Ascending aorta (tissue), 2 donors: Measurements from ENCODE around the gene STARD4. TPM values are rescaled to one million over a fixed set of nuclear protein-coding genes. Genes with fewer than 3 reads are reported as not detected.

ENCODE experiments used
- DNase-seq, 2 donors: peaks; one replicate each; pipeline ENCODE4 v3.0.0-alpha.2; 2019; ENCODE audit warnings: low spot score in 2 of 2
- H3K27ac ChIP-seq, 2 donors: fragments of 200-600 bp; sonication (generic); one replicate each; pipeline ENCODE4 v1.5.1; 2016 to 2017; ENCODE audit warnings: mild to moderate bottlenecking in 1 of 2
- H3K27me3 ChIP-seq: fragments of 200-600 bp; sonication (generic); one replicate; pipeline ENCODE4 v1.5.1; 2017
- H3K36me3 ChIP-seq, 2 donors: fragments of 200-600 bp; sonication (generic); one replicate each; pipeline ENCODE4 v1.5.1; 2016
- H3K4me1 ChIP-seq, 2 donors: fragments of 200-600 bp; sonication (generic); one replicate each; pipeline ENCODE4 v1.5.1; 2016 to 2017; ENCODE audit warnings: mild to moderate bottlenecking in 1 of 2
- H3K4me3 ChIP-seq, 2 donors: fragments of 200-600 bp; sonication (generic); one replicate each; pipeline ENCODE4 v1.5.1; 2016 to 2017; ENCODE audit warnings: mild to moderate bottlenecking in 1 of 2
- H3K9me3 ChIP-seq, 2 donors: fragments of 200-600 bp; sonication (generic); one replicate each; pipeline ENCODE4 v1.5.1; 2016
- intact Hi-C: fragments of 100-400 bp; cut with DNase I; formaldehyde crosslinking; loops from one replicate; pipeline ENCODE4 v1.15.1; 2023
- total RNA-seq: library from RNA; depleted of rRNA; stranded (reverse); fragments of >200 nt; gene quantifications from one replicate; pipeline ENCODE4 v1.1.0, GENCODE V29; 2016
- TF ChIP-seq, protein P1 (sequence below), 3 experiments: fragments of 200-600 bp in 2 of 3; fragments of 450-650 bp in 1 of 3; sonication (generic) in 2 of 3; IDR thresholded peaks; one replicate each; pipeline ENCODE4 v1.5.1; 2016 to 2019; ENCODE audit warnings: antibody characterized with exemption in 3 of 3, mild to moderate bottlenecking in 1 of 3, moderate library complexity in 1 of 3

STARD4 gene
- total RNA-seq, 1 donor from 2014 or later: 1.5 TPM

DNA sequence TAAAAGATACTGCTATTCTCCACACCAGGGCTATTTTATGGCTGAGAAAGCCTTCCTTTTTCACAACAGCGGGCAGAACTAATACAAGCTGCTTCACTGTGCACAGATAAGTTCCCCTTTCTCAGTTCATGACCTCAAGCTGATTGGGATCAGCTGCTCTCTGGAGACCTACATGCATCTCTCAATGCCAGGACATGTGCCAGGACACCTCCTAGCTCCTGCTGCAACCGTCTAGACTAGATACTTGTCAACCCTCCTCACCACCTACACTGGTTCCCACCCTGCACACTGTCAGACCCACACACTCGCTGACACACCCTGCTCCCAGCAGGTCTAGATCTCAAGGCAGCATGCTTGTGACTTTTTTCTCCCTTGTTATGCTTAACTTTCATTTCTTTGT is 39.8 kb downstream of the STARD4 start:
- Histone ChIP-seq H3K9me3 (no peaks in the 10 kb centered on the region), H3K27ac (no peak overlapping the region), H3K4me1 (no peaks in the 10 kb centered on the region), H3K36me3 (no peaks in the 10 kb centered on the region), H3K27me3 (no peaks in the 10 kb centered on the region), H3K4me3 (no peak overlapping the region)
- intact Hi-C loops: no loop called here
- TF ChIP-seq, protein P1, sequence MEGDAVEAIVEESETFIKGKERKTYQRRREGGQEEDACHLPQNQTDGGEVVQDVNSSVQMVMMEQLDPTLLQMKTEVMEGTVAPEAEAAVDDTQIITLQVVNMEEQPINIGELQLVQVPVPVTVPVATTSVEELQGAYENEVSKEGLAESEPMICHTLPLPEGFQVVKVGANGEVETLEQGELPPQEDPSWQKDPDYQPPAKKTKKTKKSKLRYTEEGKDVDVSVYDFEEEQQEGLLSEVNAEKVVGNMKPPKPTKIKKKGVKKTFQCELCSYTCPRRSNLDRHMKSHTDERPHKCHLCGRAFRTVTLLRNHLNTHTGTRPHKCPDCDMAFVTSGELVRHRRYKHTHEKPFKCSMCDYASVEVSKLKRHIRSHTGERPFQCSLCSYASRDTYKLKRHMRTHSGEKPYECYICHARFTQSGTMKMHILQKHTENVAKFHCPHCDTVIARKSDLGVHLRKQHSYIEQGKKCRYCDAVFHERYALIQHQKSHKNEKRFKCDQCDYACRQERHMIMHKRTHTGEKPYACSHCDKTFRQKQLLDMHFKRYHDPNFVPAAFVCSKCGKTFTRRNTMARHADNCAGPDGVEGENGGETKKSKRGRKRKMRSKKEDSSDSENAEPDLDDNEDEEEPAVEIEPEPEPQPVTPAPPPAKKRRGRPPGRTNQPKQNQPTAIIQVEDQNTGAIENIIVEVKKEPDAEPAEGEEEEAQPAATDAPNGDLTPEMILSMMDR (IDR thresholded peaks at IDR 0.05): no peak
- DNase-seq: no peak

DNA sequence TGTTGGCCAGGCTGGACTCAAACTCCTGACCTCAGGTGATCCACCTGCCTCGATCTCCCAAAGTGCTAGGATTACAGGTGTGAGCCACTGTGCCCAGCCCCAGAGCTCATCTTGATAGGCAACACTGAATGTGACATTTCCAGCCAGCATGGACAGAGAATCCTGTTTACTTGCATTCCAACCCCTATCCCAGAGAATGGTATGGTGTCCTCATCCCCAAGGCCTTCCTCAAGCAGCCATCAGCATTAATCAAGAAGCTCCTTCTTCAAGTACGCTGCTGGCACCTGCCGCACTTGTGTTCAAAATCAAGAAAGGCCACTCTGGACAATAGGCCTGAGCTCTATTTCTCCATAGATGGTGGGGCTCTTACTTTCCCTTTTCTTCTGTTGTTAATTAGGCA is 40.2 kb downstream of the STARD4 start:
- no peaks in the 10 kb centered on the region for H3K27me3 ChIP-seq
- no peaks in the 10 kb centered on the region for H3K4me1 ChIP-seq
- no peaks in the 10 kb centered on the region for H3K36me3 ChIP-seq
- intact Hi-C loops: no loop called here
- H3K9me3 ChIP-seq: no peaks in the 10 kb centered on the region
- H3K4me3 ChIP-seq: no peak overlapping the region
- no peak for DNase-seq
- no peak overlapping the region for H3K27ac ChIP-seq
- TF ChIP-seq, protein P1 (IDR thresholded peaks at IDR 0.05): no peak

DNA sequence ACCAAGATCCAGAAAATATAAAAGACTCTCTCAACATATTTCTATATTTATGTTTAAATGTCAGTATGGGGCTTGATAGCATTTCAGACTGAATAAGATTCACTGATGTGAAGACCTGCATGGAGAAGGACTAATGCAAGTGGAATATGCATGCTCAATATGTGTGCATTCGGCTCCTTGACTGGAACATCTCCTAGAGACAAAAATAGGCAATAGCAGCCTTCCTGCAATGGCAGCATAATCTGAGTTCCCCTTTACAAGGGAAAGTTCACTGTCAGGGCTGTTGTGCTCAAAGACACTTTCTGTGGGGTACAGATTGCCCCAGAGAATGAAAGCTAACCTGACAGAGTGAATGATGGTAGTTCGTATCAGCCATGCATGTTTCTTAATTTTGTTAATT is 42.4 kb downstream of the STARD4 start:
- no peak overlapping the region for H3K4me3 ChIP-seq
- H3K4me1 ChIP-seq: no peaks in the 10 kb centered on the region
- DNase-seq: no peak

DNA sequence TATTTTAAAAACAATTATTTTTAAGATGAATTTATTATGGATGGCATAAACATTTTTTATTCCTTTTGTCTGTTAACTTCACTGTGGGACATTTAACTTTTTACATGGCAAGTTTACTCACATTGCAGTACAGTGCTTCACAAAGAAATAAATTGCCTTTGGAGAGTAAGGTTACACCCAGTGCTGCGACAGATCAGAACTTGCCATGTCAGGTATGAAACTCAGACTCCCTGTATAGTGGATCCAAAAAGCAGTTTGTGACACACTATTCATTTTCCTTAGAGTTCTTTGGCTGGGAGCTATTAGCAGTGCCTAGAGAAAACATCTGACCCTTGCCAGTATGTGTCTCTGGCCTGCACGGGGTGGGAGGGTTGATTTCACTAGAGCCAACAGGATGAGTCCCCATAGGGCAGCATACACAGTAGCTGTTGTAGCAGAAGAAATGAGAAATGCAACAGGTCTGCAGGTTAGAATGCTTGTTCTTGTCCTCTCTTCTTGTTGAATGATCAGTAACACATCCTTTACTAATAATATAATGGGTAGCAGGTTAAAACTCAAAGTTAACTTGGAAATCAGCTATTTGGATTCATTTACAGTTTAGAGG is 42.9 kb downstream of the STARD4 start:
- DNase-seq: no peak
- no peaks in the 10 kb centered on the region for H3K4me1 ChIP-seq
- no peaks in the 10 kb centered on the region for H3K36me3 ChIP-seq
- H3K9me3 ChIP-seq: no peaks in the 10 kb centered on the region
- TF ChIP-seq, protein P1 (IDR thresholded peaks at IDR 0.05): no peak
- no peak overlapping the region for H3K4me3 ChIP-seq
- intact Hi-C loops: no loop called here
- no peak overlapping the region for H3K27ac ChIP-seq
- no peaks in the 10 kb centered on the region for H3K27me3 ChIP-seq

More for the DNA sequence above, 42.4 kb downstream of the STARD4 start:
- TF ChIP-seq, protein P1 (IDR thresholded peaks at IDR 0.05): no peak
- intact Hi-C loops: no loop called here
- Histone ChIP-seq H3K27ac (no peak overlapping the region), H3K36me3 (no peaks in the 10 kb centered on the region), H3K9me3 (no peaks in the 10 kb centered on the region), H3K27me3 (no peaks in the 10 kb centered on the region)

DNA sequence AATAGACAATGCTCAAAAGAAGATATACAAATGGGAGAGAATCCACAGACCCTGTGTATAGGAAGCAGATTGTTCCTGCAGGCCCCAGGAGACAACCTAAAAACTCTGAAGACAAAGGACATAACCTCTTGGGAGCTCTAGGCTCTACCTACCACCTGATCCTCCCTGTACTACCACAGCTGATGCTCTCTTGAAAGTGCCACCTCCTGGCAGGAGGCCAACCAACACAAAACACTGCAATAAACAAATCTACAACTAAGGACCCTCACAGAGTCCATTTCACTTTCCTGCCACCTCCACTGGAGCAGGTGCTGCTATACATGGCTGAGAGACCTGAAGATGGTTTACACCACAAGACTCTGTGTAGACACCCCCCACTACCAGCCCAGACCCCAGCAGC is 49.0 kb downstream of the STARD4 start:
- Histone ChIP-seq H3K36me3 (no peaks in the 10 kb centered on the region), H3K4me1 (no peaks in the 10 kb centered on the region), H3K27ac (no peak overlapping the region), H3K27me3 (no peaks in the 10 kb centered on the region), H3K9me3 (no peaks in the 10 kb centered on the region), H3K4me3 (no peak overlapping the region)
- intact Hi-C loops: no loop called here
- TF ChIP-seq, protein P1 (IDR thresholded peaks at IDR 0.05): no peak
- no peak for DNase-seq

DNA sequence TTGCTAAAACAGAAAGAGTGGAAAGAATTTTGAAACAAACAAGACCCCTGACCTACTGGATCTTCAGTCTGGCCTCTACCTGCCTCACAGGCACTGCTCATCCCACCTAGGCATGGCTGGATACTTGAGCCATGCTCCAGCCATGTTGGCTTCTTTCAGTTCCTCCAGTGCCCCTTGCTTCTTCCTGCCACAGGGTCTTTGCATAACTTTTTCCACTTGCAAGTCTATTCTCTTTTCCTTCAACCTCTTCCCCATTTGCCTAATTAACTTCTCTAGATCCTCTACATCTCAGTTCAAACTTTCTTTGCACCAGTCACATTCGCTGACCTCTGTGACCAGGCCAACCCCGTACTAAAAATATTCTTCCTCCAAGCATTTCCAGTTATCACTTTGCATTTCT is 50.4 kb downstream of the STARD4 start:
- TF ChIP-seq, protein P1 (IDR thresholded peaks at IDR 0.05): no peak
- no peaks in the 10 kb centered on the region for H3K9me3 ChIP-seq
- DNase-seq: no peak
- H3K4me1 ChIP-seq: no peaks in the 10 kb centered on the region
- no peak overlapping the region for H3K27ac ChIP-seq
- no peaks in the 10 kb centered on the region for H3K27me3 ChIP-seq
- no peak overlapping the region for H3K4me3 ChIP-seq
- no peaks in the 10 kb centered on the region for H3K36me3 ChIP-seq
- intact Hi-C loops: no loop called here
